ENCODE data around the gene GNE.

Gene GNE

DNA sequence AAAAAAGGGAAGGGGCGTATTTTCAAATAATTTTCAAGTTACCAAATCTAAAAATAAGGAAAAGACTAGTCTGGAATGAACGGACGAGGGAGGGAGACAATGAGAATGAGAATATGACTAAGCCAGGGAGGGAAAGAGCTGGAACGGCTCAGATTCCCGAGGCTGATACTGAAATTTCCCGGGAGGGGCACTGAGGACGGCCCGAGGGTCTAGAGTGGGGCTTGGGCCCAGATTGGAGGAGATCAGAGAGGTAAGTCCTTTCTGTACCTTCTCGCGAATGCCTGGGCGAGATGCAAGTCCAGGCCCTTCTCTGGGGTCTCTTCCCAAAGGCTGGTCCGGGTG lies 92.5 kb downstream of the GNE start:
- no peak for DNase-seq

DNA sequence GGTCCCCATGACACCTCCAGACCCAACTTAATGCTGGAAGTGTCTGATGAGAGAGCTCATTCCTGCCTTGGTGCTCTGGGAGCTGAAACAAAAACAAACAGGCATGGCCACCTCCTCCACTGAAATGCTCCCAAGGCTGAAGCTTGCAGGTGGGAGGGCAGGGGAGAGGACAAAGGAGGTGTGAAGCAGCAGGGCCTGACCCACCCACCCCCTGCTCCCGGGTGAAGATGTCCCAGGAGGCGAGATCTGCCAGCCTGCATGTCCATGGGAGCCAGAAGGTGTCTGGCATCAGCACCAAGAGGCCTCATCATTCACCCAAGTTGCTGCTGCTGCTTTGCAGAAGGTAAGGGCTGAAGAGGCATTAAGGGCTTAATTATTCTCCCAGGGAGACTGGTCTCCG lies 93.3 kb downstream of the GNE start:
- DNase-seq, result no peak

Measured in HCEC 1CT (cell line).